Stimulated activated CD4-positive, alpha-beta T cell treated with anti-CD3 and anti-CD28 coated beads, Interleukin-4, amount 100 ng/mL, for 48 hours (primary cell): ENCODE results near the gene NCL.
A peak's percentile ranks its signal among the peaks of the same experiment; 100 is the strongest.

Source experiments
- DNase-seq, 2 donors: peaks; one replicate each; pipeline ENCODE4 v3.0.0-alpha.2; 2020; ENCODE audit warnings: low read depth in 2 of 2

The NCL gene

GRCh38 chr2:231463698-231464575 lies at the start of gene NCL:
Gene NCL, minus strand, starts transcription at chr2:231464484. Its CDS starts 131 bp downstream, at chr2:231464353.
- DNase-seq, result peak; percentile 73 to 79

GRCh38 chr2:231513746-231514224 lies 49.5 kb upstream of the NCL start:
- no peak for DNase-seq

GRCh38 chr2:231512222-231512621 lies 47.9 kb upstream of the NCL start:
- DNase-seq, result no peak

GRCh38 chr2:231503766-231504165 lies 39.5 kb upstream of the NCL start:
- DNase-seq, result no peak

- DNase-seq, result no peak
Measured at GRCh38 chr2:231502596-231502995, 38.3 kb upstream of the NCL start.

GRCh38 chr2:231497651-231498050 lies 33.4 kb upstream of the NCL start:
- DNase-seq, result no peak

GRCh38 chr2:231494669-231495068 lies 30.4 kb upstream of the NCL start:
- DNase-seq, result no peak

- DNase-seq, result no peak
Measured at GRCh38 chr2:231490801-231491200, 26.5 kb upstream of the NCL start.

- no peak for DNase-seq
Measured at GRCh38 chr2:231489990-231490389, 25.7 kb upstream of the NCL start.

GRCh38 chr2:231488331-231488730 lies 24.0 kb upstream of the NCL start:
- DNase-seq, result no peak

- no peak for DNase-seq
Measured at GRCh38 chr2:231486851-231487596, 22.7 kb upstream of the NCL start.

- peak in 1 of 2 donors; percentile 29 for DNase-seq
Measured at GRCh38 chr2:231483398-231484329, 19.4 kb upstream of the NCL start.

- peak; percentile 70 to 76 for DNase-seq
Measured at GRCh38 chr2:231482806-231483391, 18.6 kb upstream of the NCL start.

GRCh38 chr2:231480781-231481180 lies 16.5 kb upstream of the NCL start:
- no peak for DNase-seq

- DNase-seq, result no peak
Measured at GRCh38 chr2:231479455-231479854, 15.2 kb upstream of the NCL start.

- DNase-seq, result no peak
Measured at GRCh38 chr2:231476920-231477319, 12.6 kb upstream of the NCL start.

GRCh38 chr2:231475965-231476364 lies 11.7 kb upstream of the NCL start:
- DNase-seq, result no peak

GRCh38 chr2:231472816-231473215 lies 8.5 kb upstream of the NCL start:
- no peak for DNase-seq

GRCh38 chr2:231470246-231470900 lies 6.1 kb upstream of the NCL start:
- no peak for DNase-seq

GRCh38 chr2:231469583-231469950 lies 5.3 kb upstream of the NCL start:
- DNase-seq, result no peak
